GM18867 (cell line): Measurements from ENCODE around the gene SIGMAR1.
A peak's percentile ranks its signal among the peaks of the same experiment; 100 is the strongest.
"Not testable (repeated sequence)": the region's sequence is repeated elsewhere in the genome, so short reads cannot be mapped to it uniquely, and the experiment has no call there.

Source experiments
- ATAC-seq: cut with Tn5 transposase; IDR thresholded peaks from one replicate; pipeline ENCODE4 v1.9.1; 2021; ENCODE audit warnings: mild to moderate bottlenecking, moderate library complexity; ENCODE audit not compliant: unreplicated experiment

Gene SIGMAR1

GRCh38 chr9:34655394-34655793 is 17.8 kb upstream of the SIGMAR1 start:
- no peak for ATAC-seq

GRCh38 chr9:34654323-34655051 is 16.9 kb upstream of the SIGMAR1 start:
- no peak for ATAC-seq

GRCh38 chr9:34653151-34654072 is 15.8 kb upstream of the SIGMAR1 start:
- ATAC-seq: no peak

- ATAC-seq: no peak
These were observed 15.0 kb upstream of the SIGMAR1 start for GRCh38 chr9:34652602-34653000.

GRCh38 chr9:34651876-34652601 is 14.5 kb upstream of the SIGMAR1 start, which contains the start of gene IL11RA:
Gene IL11RA (plus strand): TSS chr9:34652185. CDS start chr9:34655218, 3,033 bp downstream.
- no peak for ATAC-seq

- ATAC-seq: no peak
These were observed 13.7 kb upstream of the SIGMAR1 start for GRCh38 chr9:34651321-34651720.

- no peak for ATAC-seq
These were observed 13.2 kb upstream of the SIGMAR1 start for GRCh38 chr9:34650816-34651215.

- no peak for ATAC-seq
These were observed 11.1 kb upstream of the SIGMAR1 start for GRCh38 chr9:34648673-34649072.

GRCh38 chr9:34647651-34648050 is 10.1 kb upstream of the SIGMAR1 start:
- no peak for ATAC-seq

GRCh38 chr9:34647084-34647403 is 9.5 kb upstream of the SIGMAR1 start:
- no peak for ATAC-seq

- ATAC-seq: peak; percentile 85
These were observed 8.9 kb upstream of the SIGMAR1 start, which contains the start of gene GALT for GRCh38 chr9:34646211-34647083. Gene GALT (plus strand): TSS chr9:34646675. CDS start chr9:34646705, 30 bp downstream.

GRCh38 chr9:34644766-34645314 is 7.3 kb upstream of the SIGMAR1 start:
- no peak for ATAC-seq

GRCh38 chr9:34642679-34643078 is 5.1 kb upstream of the SIGMAR1 start:
- no peak for ATAC-seq

GRCh38 chr9:34639322-34639721 is 1.7 kb upstream of the SIGMAR1 start:
- not testable (repeated sequence) for ATAC-seq

- ATAC-seq: no peak
These were observed 505 bp upstream of the SIGMAR1 start for GRCh38 chr9:34638138-34638445.

GRCh38 chr9:34636791-34637355 is 714 bp downstream of the SIGMAR1 start:
- no peak for ATAC-seq

- no peak for ATAC-seq
These were observed 2.0 kb downstream of the SIGMAR1 start for GRCh38 chr9:34635556-34635955.

GRCh38 chr9:34634551-34635248 is 2.9 kb downstream of the SIGMAR1 start:
- no peak for ATAC-seq

- peak; percentile 33 for ATAC-seq
These were observed 3.6 kb downstream of the SIGMAR1 start for GRCh38 chr9:34633851-34634550.
